ENCODE data around the gene GRK4.
"Not testable (repeated sequence)": the region's sequence is repeated elsewhere in the genome, so short reads cannot be mapped to it uniquely, and the experiment has no call there.

GRK4 gene

GRCh38 chr4:3037957-3038461 is 74.6 kb downstream of the GRK4 start:
- no peak for DNase-seq (ENCODE audit: extremely low read depth in 1 of 2, low read depth in 1 of 2)

- DNase-seq (ENCODE audit: extremely low read depth in 1 of 2, low read depth in 1 of 2) = no peak
These were observed 76.5 kb downstream of the GRK4 start for GRCh38 chr4:3039706-3040366.

GRCh38 chr4:3040452-3041191 is 77.3 kb downstream of the GRK4 start:
- DNase-seq (ENCODE audit: extremely low read depth in 1 of 2, low read depth in 1 of 2) = no peak

GRCh38 chr4:3041192-3042142 is 78.1 kb downstream of the GRK4 start:
- DNase-seq (ENCODE audit: extremely low read depth in 1 of 2, low read depth in 1 of 2) = peak in 1 of 2 donors; percentile 19

- no peak for DNase-seq (ENCODE audit: extremely low read depth in 1 of 2, low read depth in 1 of 2)
These were observed 78.9 kb downstream of the GRK4 start for GRCh38 chr4:3042226-3042625.

GRCh38 chr4:3043282-3044020 is 80.1 kb downstream of the GRK4 start:
- DNase-seq (ENCODE audit: extremely low read depth in 1 of 2, low read depth in 1 of 2) = no peak

GRCh38 chr4:3044870-3045819 is 81.8 kb downstream of the GRK4 start:
- DNase-seq (ENCODE audit: extremely low read depth in 1 of 2, low read depth in 1 of 2) = peak; percentile 34 to 35

- no peak for DNase-seq (ENCODE audit: extremely low read depth in 1 of 2, low read depth in 1 of 2)
These were observed 82.8 kb downstream of the GRK4 start for GRCh38 chr4:3046162-3046561.

GRCh38 chr4:3046623-3047022 is 83.3 kb downstream of the GRK4 start:
- DNase-seq (ENCODE audit: extremely low read depth in 1 of 2, low read depth in 1 of 2) = no peak

GRCh38 chr4:3047464-3048286 is 84.3 kb downstream of the GRK4 start:
- peak; percentile 28 to 40 for DNase-seq (ENCODE audit: extremely low read depth in 1 of 2, low read depth in 1 of 2)

GRCh38 chr4:3051141-3051897 is 87.9 kb downstream of the GRK4 start:
- not testable (repeated sequence) for DNase-seq (ENCODE audit: extremely low read depth in 1 of 2, low read depth in 1 of 2)

- DNase-seq (ENCODE audit: extremely low read depth in 1 of 2, low read depth in 1 of 2) = no peak
These were observed 90.9 kb downstream of the GRK4 start for GRCh38 chr4:3054169-3054759.

GRCh38 chr4:3059943-3060342 is 96.6 kb downstream of the GRK4 start:
- no peak for DNase-seq (ENCODE audit: extremely low read depth in 1 of 2, low read depth in 1 of 2)

GRCh38 chr4:3060946-3061345 is 97.6 kb downstream of the GRK4 start:
- DNase-seq (ENCODE audit: extremely low read depth in 1 of 2, low read depth in 1 of 2) = no peak

GRCh38 chr4:3062471-3062870 is 99.1 kb downstream of the GRK4 start:
- no peak for DNase-seq (ENCODE audit: extremely low read depth in 1 of 2, low read depth in 1 of 2)

- no peak for DNase-seq (ENCODE audit: extremely low read depth in 1 of 2, low read depth in 1 of 2)
These were observed 102.2 kb downstream of the GRK4 start for GRCh38 chr4:3065551-3065950.

GRCh38 chr4:3066836-3067400 is 103.5 kb downstream of the GRK4 start:
- no peak for DNase-seq (ENCODE audit: extremely low read depth in 1 of 2, low read depth in 1 of 2)

All from activated CD8-positive, alpha-beta memory T cell treated with anti-CD3 and anti-CD28 coated beads for 1 hour (primary cell).